Thymus (tissue), 11 donors: ENCODE measurements around the gene CCDC92. TPM values are rescaled to one million over a fixed set of nuclear protein-coding genes. Genes with fewer than 3 reads are reported as not detected.
A peak's percentile ranks its signal among the peaks of the same experiment; 100 is the strongest.

Source experiments
- DNase-seq, 9 donors: peaks; one replicate each; pipeline ENCODE4 v3.0.0-alpha.2; 2013; ENCODE audit warnings: low spot score in 9 of 9, low read depth in 6 of 9, missing footprints in 1 of 9
- H3K27ac ChIP-seq, 2 donors: one replicate each; pipeline ENCODE4 v1.5.1; 2013; ENCODE audit warnings: control low read depth in 1 of 2, low read depth in 1 of 2, low read length in 1 of 2, mild to moderate bottlenecking in 1 of 2, moderate library complexity in 1 of 2
- H3K27me3 ChIP-seq, 2 donors: one replicate each; pipeline ENCODE4 v1.5.1; 2013; ENCODE audit warnings: low read length in 1 of 2; ENCODE audit not compliant: control insufficient read depth in 2 of 2, insufficient read depth in 1 of 2
- H3K36me3 ChIP-seq, 2 donors: one replicate each; pipeline ENCODE4 v1.5.1; 2013; ENCODE audit warnings: low read length in 1 of 2, mild to moderate bottlenecking in 1 of 2, moderate library complexity in 1 of 2; ENCODE audit not compliant: control insufficient read depth in 2 of 2, insufficient read depth in 2 of 2
- H3K4me1 ChIP-seq, 2 donors: one replicate each; pipeline ENCODE4 v1.5.1; 2013; ENCODE audit warnings: low read length in 2 of 2; ENCODE audit not compliant: control insufficient read depth in 2 of 2, insufficient read depth in 2 of 2
- H3K4me3 ChIP-seq, 2 donors: one replicate each; pipeline ENCODE4 v1.5.1; 2013; ENCODE audit warnings: low read length in 2 of 2, control low read depth in 1 of 2, mild to moderate bottlenecking in 1 of 2
- H3K9me3 ChIP-seq, 2 donors: one replicate each; pipeline ENCODE4 v1.5.1; 2013; ENCODE audit warnings: low read length in 1 of 2, mild to moderate bottlenecking in 1 of 2; ENCODE audit not compliant: control insufficient read depth in 2 of 2, insufficient read depth in 1 of 2
- WGBS: extraction: QIAGEN DNeasy Blood & Tissue Kit; methylation state at CpG from one replicate; pipeline ENCODE4 v1.1.7; 2013; 5-methylcytosine and 5-hydroxymethylcytosine counted together
- polyA plus RNA-seq: library from polyadenylated mRNA; stranded (reverse); fragments of 200-250 nt; gene quantifications from one replicate; pipeline ENCODE4 v1.2.3, GENCODE V29; 2013
- total RNA-seq: library from RNA; stranded (reverse); fragments of 120-200 nt; gene quantifications from one replicate; pipeline ENCODE4 v1.2.4, GENCODE V29; 2013
- donor health status: healthy.

Gene CCDC92
- total and polyA plus RNA-seq, 2 donors, result 4.2 to 34.4 TPM

GRCh38 chr12:123989168-123989567 is 16.5 kb upstream of the CCDC92 start:
- peaks cover 0 to 7% of the 10 kb centered on the region in 2 donors for H3K4me1 ChIP-seq
- WGBS, result 98% methylated on average over 5 of the region's 5 CpGs

GRCh38 chr12:123987022-123987421 is 14.4 kb upstream of the CCDC92 start:
- Histone ChIP-seq H3K27ac (no peak overlapping the region), H3K36me3 (peaks cover 16 to 55% of the 10 kb centered on the region in 2 donors), H3K27me3 (no peaks in the 10 kb centered on the region), H3K9me3 (no peaks in the 10 kb centered on the region), H3K4me3 (no peak overlapping the region), H3K4me1 (peaks cover 0 to 8% of the 10 kb centered on the region in 2 donors)
- no peak for DNase-seq
- WGBS, result 98% methylated on average over 2 of the region's 2 CpGs

More at GRCh38 chr12:123989168-123989567, 16.5 kb upstream of the CCDC92 start:
- H3K27me3 ChIP-seq, result no peaks in the 10 kb centered on the region
- H3K27ac ChIP-seq, result no peak overlapping the region
- no peaks in the 10 kb centered on the region for H3K9me3 ChIP-seq
- H3K36me3 ChIP-seq, result peaks cover 22 to 71% of the 10 kb centered on the region in 2 donors
- no peak overlapping the region for H3K4me3 ChIP-seq
- DNase-seq, result no peak

GRCh38 chr12:123986374-123986965 is 13.8 kb upstream of the CCDC92 start:
- Histone ChIP-seq H3K27ac (no peak overlapping the region), H3K9me3 (no peaks in the 10 kb centered on the region), H3K4me1 (peaks cover 0 to 7% of the 10 kb centered on the region in 2 donors), H3K4me3 (no peak overlapping the region), H3K27me3 (no peaks in the 10 kb centered on the region), H3K36me3 (peaks cover 16 to 50% of the 10 kb centered on the region in 2 donors)
- WGBS, result 91% methylated on average over 3 of the region's 3 CpGs
- DNase-seq, result no peak

- Histone ChIP-seq H3K27me3 (no peaks in the 10 kb centered on the region), H3K4me1 (peaks cover 0 to 3% of the 10 kb centered on the region in 2 donors), H3K4me3 (no peak overlapping the region), H3K27ac (no peak overlapping the region), H3K36me3 (peaks cover 12 to 36% of the 10 kb centered on the region in 2 donors), H3K9me3 (no peaks in the 10 kb centered on the region)
- WGBS, result 94% methylated on average over 4 of the region's 4 CpGs
- DNase-seq, result no peak
These were observed 12.3 kb upstream of the CCDC92 start for GRCh38 chr12:123984903-123985302.

- H3K4me3 ChIP-seq, result no peak overlapping the region
- H3K9me3 ChIP-seq, result no peaks in the 10 kb centered on the region
- WGBS, result 79% methylated on average over 7 of the region's 7 CpGs
- peaks cover 7 to 28% of the 10 kb centered on the region in 2 donors for H3K36me3 ChIP-seq
- H3K27ac ChIP-seq, result no peak overlapping the region
- peak in 7 of 9 donors; percentile 52 to 82 (median 65) for DNase-seq
- peaks cover 0 to 3% of the 10 kb centered on the region in 2 donors for H3K4me1 ChIP-seq
- H3K27me3 ChIP-seq, result no peaks in the 10 kb centered on the region
These were observed 11.3 kb upstream of the CCDC92 start for GRCh38 chr12:123983822-123984485.

- H3K27me3 ChIP-seq, result no peaks in the 10 kb centered on the region
- 98% methylated on average over 7 of the region's 7 CpGs for WGBS
- H3K27ac ChIP-seq, result no peak overlapping the region
- no peak for DNase-seq
- peaks cover 3 to 19% of the 10 kb centered on the region in 2 donors for H3K36me3 ChIP-seq
- peaks cover 0 to 3% of the 10 kb centered on the region in 2 donors for H3K4me1 ChIP-seq
- no peak overlapping the region for H3K4me3 ChIP-seq
- no peaks in the 10 kb centered on the region for H3K9me3 ChIP-seq
These were observed 9.6 kb upstream of the CCDC92 start for GRCh38 chr12:123982269-123982668.

- Histone ChIP-seq H3K27me3 (no peaks in the 10 kb centered on the region), H3K4me3 (no peak overlapping the region), H3K9me3 (no peaks in the 10 kb centered on the region), H3K27ac (no peak overlapping the region), H3K4me1 (peaks cover under 1 to 3% of the 10 kb centered on the region in 2 donors), H3K36me3 (peaks cover 0 to 14% of the 10 kb centered on the region in 2 donors)
- no peak for DNase-seq
- over 99% methylated on average over 6 of the region's 6 CpGs for WGBS
These were observed 6.9 kb upstream of the CCDC92 start for GRCh38 chr12:123979566-123979965.

GRCh38 chr12:123976227-123976826 is 3.7 kb upstream of the CCDC92 start:
- Histone ChIP-seq H3K4me1 (peaks cover 8 to 11% of the 10 kb centered on the region in 2 donors), H3K27ac (no peak overlapping the region), H3K9me3 (peaks cover 0 to 4% of the 10 kb centered on the region in 2 donors), H3K27me3 (peaks cover 0 to 2% of the 10 kb centered on the region in 2 donors), H3K4me3 (no peak overlapping the region), H3K36me3 (peaks cover 0 to 14% of the 10 kb centered on the region in 2 donors)
- DNase-seq, result no peak
- 96% methylated on average over 7 of the region's 7 CpGs for WGBS
